DND-41 (cell line): Measurements from ENCODE around the gene MPV17.

Experiments
- ATAC-seq: fragments of 200-7000 bp; cut with Tn5 transposase; 3 replicates; pipeline ENCODE4 v1.9.1; 2021; ENCODE audit warnings: low read depth; ENCODE audit not compliant: insufficient read depth
- DNase-seq: peaks from one replicate; pipeline ENCODE4 v3.0.0-alpha.2; 2020
- H2AFZ ChIP-seq: 2 replicates; pipeline ENCODE4 v1.6.0; 2012; ENCODE audit warnings: low read depth, low read length
- H3K27ac ChIP-seq: 2 replicates; pipeline ENCODE4 v1.5.1; 2012; ENCODE audit warnings: low read length, inconsistent platforms
- H3K27me3 ChIP-seq: fragments of 200-600 bp; sonication (generic); 2 replicates; pipeline ENCODE4 v1.6.0; 2012; ENCODE audit warnings: low read length, mild to moderate bottlenecking, inconsistent platforms; ENCODE audit not compliant: insufficient read depth, poor library complexity
- H3K36me3 ChIP-seq: 2 replicates; pipeline ENCODE4 v1.5.1; 2012; ENCODE audit warnings: low read length, inconsistent platforms; ENCODE audit not compliant: insufficient read depth
- H3K4me1 ChIP-seq: 2 replicates; pipeline ENCODE4 v1.5.1; 2012; ENCODE audit warnings: mild to moderate bottlenecking, low read length; ENCODE audit not compliant: insufficient read depth
- H3K4me2 ChIP-seq: 2 replicates; pipeline ENCODE4 v1.6.0; 2012; ENCODE audit warnings: mild to moderate bottlenecking, moderate library complexity, low read length, inconsistent platforms; ENCODE audit not compliant: insufficient read depth
- H3K4me3 ChIP-seq, 2 experiments: fragments of 200-600 bp in 1 of 2; shearing (Covaris generic) in 1 of 2; 2 replicates each; pipeline ENCODE4 v1.5.1; 2012 to 2016; ENCODE audit warnings: inconsistent platforms in 2 of 2, low read length in 2 of 2, mild to moderate bottlenecking in 2 of 2, low read depth in 1 of 2, moderate library complexity in 1 of 2
- H3K79me2 ChIP-seq: 2 replicates; pipeline ENCODE4 v1.6.0; 2012; ENCODE audit warnings: low read length, inconsistent platforms; ENCODE audit not compliant: insufficient read depth
- H3K9ac ChIP-seq: 2 replicates; pipeline ENCODE4 v1.6.0; 2012; ENCODE audit warnings: low read depth, mild to moderate bottlenecking, inconsistent platforms, low read length, moderate library complexity
- H3K9me3 ChIP-seq: 2 replicates; pipeline ENCODE4 v1.5.1; 2012; ENCODE audit warnings: low read length, moderate library complexity, mild to moderate bottlenecking, inconsistent platforms; ENCODE audit not compliant: insufficient read depth, severe bottlenecking
- H4K20me1 ChIP-seq: 2 replicates; pipeline ENCODE4 v1.6.0; 2012; ENCODE audit warnings: low read length; ENCODE audit not compliant: insufficient read depth
- CTCF ChIP-seq: IDR thresholded peaks from 2 replicates; pipeline ENCODE4 v1.5.1; 2012; ENCODE audit warnings: borderline replicate concordance, low read length, moderate library complexity, mild to moderate bottlenecking; ENCODE audit not compliant: poor library complexity, severe bottlenecking; ENCODE audit errors: extremely low read depth
- EZH2 ChIP-seq: IDR thresholded peaks from 3 replicates; pipeline ENCODE4 v1.6.1; 2012; ENCODE audit warnings: borderline replicate concordance, low read depth, mild to moderate bottlenecking, moderate library complexity, low read length, inconsistent platforms; ENCODE audit not compliant: severe bottlenecking

MPV17 gene

GRCh38 chr2:27307545-27308358, 15.1 kb downstream of the MPV17 start:
- Histone ChIP-seq H3K9me3 (no peaks in the 10 kb centered on the region), H2AFZ (no peak overlapping the region), H3K79me2 (no peaks in the 10 kb centered on the region), H3K27me3 (no peaks in the 10 kb centered on the region), H3K4me3 (no peak overlapping the region), H4K20me1 (peaks cover 7% of the 10 kb centered on the region), H3K36me3 (peaks cover 25% of the 10 kb centered on the region), H3K4me2 (no peak overlapping the region), H3K27ac (no peak overlapping the region), H3K9ac (no peak overlapping the region), H3K4me1 (peaks cover 5% of the 10 kb centered on the region)
- ATAC-seq (no peak), DNase-seq (no peak)
- TF ChIP-seq EZH2 = no peak
- no peak for TF ChIP-seq CTCF

- DNase-seq (no peak), ATAC-seq (no peak)
- H2AFZ ChIP-seq = no peak overlapping the region
- H3K79me2 ChIP-seq = no peaks in the 10 kb centered on the region
- TF ChIP-seq EZH2 (no peak), CTCF (no peak)
- H3K27ac ChIP-seq = no peak overlapping the region
- H3K4me3 ChIP-seq = no peak overlapping the region
- H4K20me1 ChIP-seq = peaks cover 7% of the 10 kb centered on the region
- peaks cover 5% of the 10 kb centered on the region for H3K4me1 ChIP-seq
- peaks cover 25% of the 10 kb centered on the region for H3K36me3 ChIP-seq
- H3K9me3 ChIP-seq = no peaks in the 10 kb centered on the region
- H3K9ac ChIP-seq = no peak overlapping the region
- no peaks in the 10 kb centered on the region for H3K27me3 ChIP-seq
- H3K4me2 ChIP-seq = no peak overlapping the region
These were observed 15.7 kb downstream of the MPV17 start for GRCh38 chr2:27307287-27307544.

- DNase-seq (no peak), ATAC-seq (no peak)
- no peak overlapping the region for H3K4me2 ChIP-seq
- no peaks in the 10 kb centered on the region for H3K9me3 ChIP-seq
- no peaks in the 10 kb centered on the region for H3K79me2 ChIP-seq
- H3K27ac ChIP-seq = no peak overlapping the region
- H3K36me3 ChIP-seq = peaks cover 20% of the 10 kb centered on the region
- no peak overlapping the region for H3K9ac ChIP-seq
- H3K4me3 ChIP-seq = no peak overlapping the region
- H3K4me1 ChIP-seq = peaks cover 5% of the 10 kb centered on the region
- no peaks in the 10 kb centered on the region for H3K27me3 ChIP-seq
- no peak overlapping the region for H2AFZ ChIP-seq
- peaks cover 7% of the 10 kb centered on the region for H4K20me1 ChIP-seq
- TF ChIP-seq EZH2 = no peak
- TF ChIP-seq CTCF = no peak
These were observed 16.2 kb downstream of the MPV17 start for GRCh38 chr2:27306573-27307286.
